NB4 (cell line): ENCODE data around the gene FN3K.

Experiments
- DNase-seq: peaks from one replicate; pipeline ENCODE4 v3.0.0; 2010; ENCODE audit warnings: low read depth
- H3K4me3 ChIP-seq: one replicate; pipeline ENCODE4 v1.5.1; 2011; ENCODE audit warnings: mild to moderate bottlenecking, low read depth, low read length, moderate library complexity
- MYC ChIP-seq: IDR thresholded peaks from 2 replicates; pipeline ENCODE4 v1.6.1; 2011; ENCODE audit warnings: low read depth, low read length
- POLR2A ChIP-seq: IDR thresholded peaks from 2 replicates; pipeline ENCODE4 v1.6.1; 2011; ENCODE audit warnings: mild to moderate bottlenecking; ENCODE audit not compliant: insufficient read length; ENCODE audit errors: extremely low read depth
- TF ChIP-seq, protein P1 (sequence below): IDR thresholded peaks from one replicate; pipeline ENCODE4 v1.5.1; 2012; ENCODE audit warnings: low read depth, low read length
- TF ChIP-seq, protein P2 (sequence below): IDR thresholded peaks from 2 replicates; pipeline ENCODE4 v1.6.1; 2011; ENCODE audit warnings: low read depth, low read length

The FN3K gene

DNA sequence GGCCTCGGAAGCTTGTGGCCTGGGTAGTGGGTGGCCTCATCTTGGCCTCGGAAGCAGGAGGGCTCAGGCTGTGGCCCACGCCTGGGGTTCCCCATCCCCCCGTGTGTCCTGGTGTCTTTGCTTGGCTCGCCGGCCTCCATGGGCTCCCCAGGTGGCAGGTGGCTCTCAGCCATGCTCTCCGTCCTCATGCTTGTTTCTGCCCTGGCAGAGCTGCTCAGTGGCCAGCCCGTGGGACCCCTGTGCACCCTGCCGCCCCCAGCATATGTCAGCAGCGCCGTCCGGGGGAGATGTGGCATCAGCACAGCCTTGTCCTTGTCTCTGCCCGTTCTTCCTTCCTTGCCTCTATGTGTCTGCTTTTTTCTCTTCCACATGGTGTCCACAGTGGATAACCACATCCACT lies 55.0 kb downstream of the FN3K start:
- no peak overlapping the region for H3K4me3 ChIP-seq
- TF ChIP-seq, protein P1, sequence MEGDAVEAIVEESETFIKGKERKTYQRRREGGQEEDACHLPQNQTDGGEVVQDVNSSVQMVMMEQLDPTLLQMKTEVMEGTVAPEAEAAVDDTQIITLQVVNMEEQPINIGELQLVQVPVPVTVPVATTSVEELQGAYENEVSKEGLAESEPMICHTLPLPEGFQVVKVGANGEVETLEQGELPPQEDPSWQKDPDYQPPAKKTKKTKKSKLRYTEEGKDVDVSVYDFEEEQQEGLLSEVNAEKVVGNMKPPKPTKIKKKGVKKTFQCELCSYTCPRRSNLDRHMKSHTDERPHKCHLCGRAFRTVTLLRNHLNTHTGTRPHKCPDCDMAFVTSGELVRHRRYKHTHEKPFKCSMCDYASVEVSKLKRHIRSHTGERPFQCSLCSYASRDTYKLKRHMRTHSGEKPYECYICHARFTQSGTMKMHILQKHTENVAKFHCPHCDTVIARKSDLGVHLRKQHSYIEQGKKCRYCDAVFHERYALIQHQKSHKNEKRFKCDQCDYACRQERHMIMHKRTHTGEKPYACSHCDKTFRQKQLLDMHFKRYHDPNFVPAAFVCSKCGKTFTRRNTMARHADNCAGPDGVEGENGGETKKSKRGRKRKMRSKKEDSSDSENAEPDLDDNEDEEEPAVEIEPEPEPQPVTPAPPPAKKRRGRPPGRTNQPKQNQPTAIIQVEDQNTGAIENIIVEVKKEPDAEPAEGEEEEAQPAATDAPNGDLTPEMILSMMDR: no peak
- TF ChIP-seq MYC (no peak), POLR2A (no peak)
- TF ChIP-seq, protein P2, sequence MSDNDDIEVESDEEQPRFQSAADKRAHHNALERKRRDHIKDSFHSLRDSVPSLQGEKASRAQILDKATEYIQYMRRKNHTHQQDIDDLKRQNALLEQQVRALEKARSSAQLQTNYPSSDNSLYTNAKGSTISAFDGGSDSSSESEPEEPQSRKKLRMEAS: no peak
- DNase-seq: no peak

DNA sequence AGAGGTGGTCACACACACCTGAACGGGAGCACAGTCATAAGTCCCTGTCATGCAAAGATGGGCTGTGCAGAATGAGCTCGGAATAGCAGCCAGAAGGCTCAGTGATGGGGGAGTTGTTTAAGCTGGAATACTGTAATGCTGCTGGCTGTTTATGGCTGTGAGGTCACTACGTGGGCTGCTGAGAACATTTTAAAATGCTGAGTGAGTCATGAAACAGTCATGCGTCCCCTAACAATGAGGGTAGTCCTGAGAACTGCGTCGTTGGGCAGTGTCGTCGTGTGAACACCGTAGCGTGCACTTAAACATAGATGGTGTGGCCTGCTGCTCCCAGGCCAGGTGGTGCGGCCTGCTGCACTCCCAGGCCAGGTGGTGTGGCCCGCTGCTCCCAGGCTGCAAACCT lies 56.1 kb downstream of the FN3K start:
- TF ChIP-seq MYC (no peak), POLR2A (no peak)
- TF ChIP-seq, protein P1: no peak

DNA sequence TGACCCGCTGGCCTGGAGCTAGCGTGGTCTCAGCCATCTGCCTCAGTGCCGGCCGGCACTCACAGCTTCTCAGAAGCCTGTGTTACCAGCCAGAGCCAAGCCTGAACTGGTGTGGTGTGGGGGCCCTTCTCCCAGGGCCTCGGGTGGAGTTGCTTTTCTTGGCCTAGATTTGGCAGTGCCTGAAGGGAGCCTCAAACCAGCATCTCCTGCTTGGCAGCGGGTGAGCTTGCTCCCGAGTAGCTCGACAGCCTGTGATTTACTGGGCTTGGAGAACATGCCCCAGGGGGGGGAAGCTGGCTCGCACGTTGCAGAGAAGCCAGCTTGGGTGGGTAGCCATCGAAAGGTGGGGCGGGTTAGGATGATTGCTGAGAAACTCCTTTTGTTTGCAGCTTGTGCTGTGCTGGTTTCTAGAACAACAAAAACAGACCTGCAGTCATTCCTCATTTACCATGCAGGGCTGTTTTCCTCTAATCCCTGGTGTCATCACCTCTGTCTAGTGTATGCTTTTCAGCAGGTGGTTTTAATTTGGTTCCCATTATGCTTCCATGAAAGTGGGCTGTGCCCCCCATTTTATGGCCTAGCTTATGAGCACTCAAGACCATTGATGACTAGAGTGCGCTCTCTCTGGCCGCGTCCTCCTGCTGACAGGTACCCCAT lies 58.7 kb downstream of the FN3K start:
- TF ChIP-seq POLR2A (no peak), MYC (no peak)
- TF ChIP-seq, protein P1: no peak
- TF ChIP-seq, protein P2: no peak
- no peak for DNase-seq
- no peak overlapping the region for H3K4me3 ChIP-seq

More for the DNA sequence above, 56.1 kb downstream of the FN3K start:
- no peak overlapping the region for H3K4me3 ChIP-seq
- no peak for DNase-seq

DNA sequence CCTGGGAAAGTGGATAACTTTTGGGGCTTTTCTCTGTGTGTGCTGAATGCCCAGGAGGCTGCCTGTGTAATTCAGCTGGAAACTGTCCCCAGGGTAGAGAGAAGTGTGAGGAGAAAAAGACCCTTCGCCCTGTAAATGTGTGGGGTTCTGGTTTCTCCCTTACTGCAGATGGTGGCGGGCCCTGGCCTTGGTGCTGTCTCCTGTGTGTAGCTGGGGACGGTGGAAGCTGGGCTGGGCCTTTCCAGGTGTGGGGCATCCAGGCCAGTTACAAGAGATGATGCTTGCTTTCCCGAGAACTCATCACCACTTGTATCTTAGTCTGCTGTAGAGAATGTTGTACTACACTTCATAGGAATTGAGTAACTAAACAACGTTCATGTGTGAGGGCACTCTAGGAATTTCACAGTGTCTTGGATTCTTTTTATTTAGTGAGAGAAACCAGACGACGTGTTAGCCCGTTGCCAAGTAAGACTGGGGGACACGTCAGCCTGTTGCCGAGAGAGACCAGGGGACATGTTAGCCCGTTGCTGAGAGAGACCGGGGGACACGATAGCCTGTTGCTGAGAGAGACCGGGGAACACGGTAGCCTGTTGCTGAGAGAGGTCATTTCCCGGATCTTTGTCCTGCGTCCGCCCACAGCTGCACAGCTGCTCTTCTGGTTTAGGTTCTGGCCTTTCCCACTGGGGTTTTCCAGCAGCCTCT lies 59.5 kb downstream of the FN3K start:
- DNase-seq: no peak
- TF ChIP-seq POLR2A: no peak
- TF ChIP-seq, protein P1: no peak
- TF ChIP-seq MYC: no peak
- TF ChIP-seq, protein P2: no peak
- H3K4me3 ChIP-seq: no peak overlapping the region

DNA sequence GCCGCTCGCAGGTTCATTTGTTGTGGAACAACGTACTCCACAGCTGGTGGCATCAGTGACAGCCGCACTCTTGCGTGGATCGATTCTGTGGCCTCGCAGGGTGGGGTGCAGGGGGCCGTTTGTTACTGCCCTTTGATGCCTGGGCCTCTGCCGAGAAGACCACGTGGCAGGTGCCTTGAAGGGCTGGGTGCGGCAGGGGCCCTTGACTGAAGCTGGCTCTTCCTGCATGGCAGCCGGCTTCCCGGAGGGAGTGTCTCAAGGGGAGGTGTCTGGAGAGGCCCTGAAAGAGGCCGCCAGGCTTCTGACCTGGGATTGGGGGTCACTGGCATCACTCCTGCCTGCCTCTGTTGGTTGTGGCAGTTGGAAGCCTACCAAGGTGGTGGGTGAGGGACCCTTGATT lies 60.2 kb downstream of the FN3K start:
- no peak overlapping the region for H3K4me3 ChIP-seq
- TF ChIP-seq, protein P1: no peak
- TF ChIP-seq MYC: no peak
- TF ChIP-seq, protein P2: no peak
- no peak for TF ChIP-seq POLR2A
- DNase-seq: no peak
